HG02943 (cell line): ENCODE measurements around the gene ESPN.

Source experiments
- ATAC-seq: cut with Tn5 transposase; IDR thresholded peaks from one replicate; pipeline ENCODE4 v1.9.1; 2021; ENCODE audit warnings: mild to moderate bottlenecking, low read depth, moderate library complexity; ENCODE audit not compliant: unreplicated experiment

The ESPN gene

GRCh38 chr1:6462412-6463119 lies 38.0 kb downstream of the ESPN start:
- no peak for ATAC-seq

DNA sequence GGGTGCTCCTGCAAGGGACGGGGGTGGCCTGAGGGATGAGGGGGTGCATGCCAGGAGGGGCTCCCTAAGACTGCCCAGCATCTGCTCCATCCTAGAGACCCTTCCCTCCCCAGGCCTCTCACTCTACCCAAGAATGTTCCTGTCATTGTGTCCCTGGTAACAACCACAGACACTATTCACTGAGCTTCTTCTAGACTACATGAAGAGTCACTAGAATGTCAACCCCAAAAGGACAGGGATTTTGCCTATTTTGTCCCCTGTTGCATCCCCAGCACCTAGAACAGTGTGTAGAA lies 38.5 kb downstream of the ESPN start:
- no peak for ATAC-seq

DNA sequence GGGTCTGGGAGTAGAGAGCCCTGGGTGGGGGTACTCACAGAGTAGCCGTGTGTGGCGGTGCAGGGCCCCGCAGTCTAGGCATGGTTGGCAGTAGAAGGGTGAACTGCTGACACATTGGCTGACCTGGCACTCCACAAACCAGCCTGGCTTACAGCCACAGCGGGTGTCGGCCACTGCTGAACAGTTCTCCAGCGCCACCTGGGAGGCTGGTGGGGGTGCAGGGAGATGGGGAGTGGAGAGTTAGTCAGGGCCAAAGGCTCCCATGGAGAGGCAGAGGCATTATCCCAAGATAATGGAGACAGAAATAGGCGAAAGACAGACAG lies 39.9 kb downstream of the ESPN start:
- no peak for ATAC-seq

GRCh38 chr1:6464915-6465314 lies 40.3 kb downstream of the ESPN start:
- no peak for ATAC-seq

DNA sequence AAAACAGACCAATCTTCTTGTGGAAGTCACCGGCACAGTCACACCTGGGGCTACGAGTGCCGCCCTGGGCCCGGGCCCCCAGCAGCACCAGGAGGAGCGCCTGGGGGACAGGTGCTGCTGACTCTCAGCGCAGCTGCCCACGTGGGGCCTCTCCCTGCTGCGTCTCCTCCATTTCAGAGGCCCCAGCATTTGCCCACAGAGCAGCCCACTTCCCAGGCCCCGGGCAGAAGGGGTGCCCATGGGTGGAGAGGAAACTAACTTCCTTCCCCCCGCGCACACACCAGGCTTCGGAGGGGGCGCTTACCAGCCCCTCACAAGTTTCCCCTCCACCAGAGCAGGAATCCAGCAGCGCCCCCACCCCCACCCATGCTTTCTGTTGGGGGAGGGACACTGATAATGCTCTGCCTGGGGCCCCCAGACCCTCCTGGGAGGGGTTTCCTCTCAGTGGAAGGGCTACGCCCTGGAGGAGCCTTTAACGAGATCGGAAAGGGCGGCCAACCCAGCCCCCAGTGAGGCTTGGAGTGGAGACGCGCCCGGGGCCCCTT lies 41.0 kb downstream of the ESPN start:
- no peak for ATAC-seq

GRCh38 chr1:6466023-6466422 lies 41.4 kb downstream of the ESPN start, which contains the start of gene TNFRSF25:
TNFRSF25 (minus strand) TSS chr1:6466173; CDS start chr1:6466107, 66 bp downstream.
- ATAC-seq: no peak

DNA sequence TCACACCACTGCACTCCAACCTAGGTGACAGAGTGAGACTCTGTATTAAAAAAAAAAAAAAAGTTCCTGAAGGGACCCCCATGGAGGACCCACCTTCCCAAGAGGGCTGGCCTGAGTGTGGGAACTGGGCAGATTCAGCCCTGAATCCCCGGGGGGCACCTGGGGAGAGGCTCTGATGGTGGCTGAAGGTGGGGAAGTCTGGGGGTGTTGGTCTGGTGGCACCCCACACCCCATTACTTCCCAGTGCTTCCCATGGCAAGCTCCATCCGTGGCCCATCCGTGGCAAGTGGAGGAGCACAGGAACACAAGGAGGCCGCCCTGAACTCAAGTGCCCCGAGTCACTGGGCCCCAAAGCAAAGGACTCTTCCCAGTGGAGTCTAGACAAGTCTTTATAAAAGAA lies 42.2 kb downstream of the ESPN start:
- ATAC-seq: no peak

- no peak for ATAC-seq
These were observed 42.6 kb downstream of the ESPN start for GRCh38 chr1:6467224-6467623.

- ATAC-seq: no peak
These were observed 43.4 kb downstream of the ESPN start for GRCh38 chr1:6467744-6468688.

DNA sequence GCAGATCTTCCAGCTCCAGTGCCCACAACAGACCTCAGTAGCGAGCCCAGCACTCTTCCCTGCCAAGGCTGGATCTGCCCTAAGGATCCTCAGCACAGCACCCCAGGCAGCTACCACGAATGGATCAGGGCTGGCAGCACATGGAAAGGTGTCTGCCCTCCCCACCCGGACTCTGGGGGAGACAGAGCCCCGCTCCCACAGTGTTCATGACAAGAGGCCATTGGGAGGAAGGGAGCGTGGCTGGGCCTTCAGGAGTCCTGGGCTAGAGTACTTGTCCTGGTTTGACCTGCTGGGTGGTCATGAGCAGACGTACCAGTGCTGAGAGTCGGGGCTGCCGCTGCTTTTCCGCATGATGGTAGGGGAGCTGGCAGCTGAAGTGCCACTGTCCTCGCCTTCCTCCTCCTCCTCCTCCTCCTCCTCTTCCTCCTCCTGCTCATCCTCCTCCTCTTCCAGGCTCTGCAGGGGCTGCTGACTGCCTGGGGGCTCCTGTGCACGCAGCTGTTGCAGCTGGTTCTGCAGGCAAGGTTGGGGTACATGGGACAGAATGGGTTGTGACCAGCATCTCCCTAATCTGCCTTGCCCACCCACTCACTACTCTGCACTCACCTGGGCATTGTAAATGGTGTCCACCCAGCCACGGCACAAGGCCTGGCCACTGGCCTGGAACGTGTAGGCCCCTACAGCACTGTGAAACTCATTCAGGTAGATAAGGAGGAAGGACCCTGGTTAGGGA lies 44.3 kb downstream of the ESPN start:
- no peak for ATAC-seq

GRCh38 chr1:6470132-6471085 lies 45.8 kb downstream of the ESPN start:
- ATAC-seq: no peak

- ATAC-seq: no peak
These were observed 46.8 kb downstream of the ESPN start for GRCh38 chr1:6471086-6471969.

DNA sequence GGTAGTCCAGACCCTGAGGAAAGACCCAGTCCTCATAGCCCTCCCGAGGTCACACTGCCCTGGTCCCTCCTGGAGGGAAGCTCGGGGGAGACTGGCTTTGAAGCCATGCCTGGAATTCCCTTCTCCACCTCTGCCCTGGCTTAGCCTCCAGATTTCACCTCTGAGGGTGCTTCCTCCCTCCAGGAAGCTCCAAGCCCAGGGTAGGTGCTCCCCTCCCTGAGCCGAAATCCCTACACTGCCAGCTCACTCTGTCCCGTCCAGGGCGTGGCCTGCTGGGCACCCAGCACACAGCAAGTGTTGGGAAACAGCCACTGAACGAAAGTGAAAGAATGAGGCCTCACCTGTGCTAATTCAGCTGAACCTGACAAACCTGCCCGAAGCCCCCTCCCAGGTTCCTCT lies 47.4 kb downstream of the ESPN start:
- ATAC-seq: no peak

DNA sequence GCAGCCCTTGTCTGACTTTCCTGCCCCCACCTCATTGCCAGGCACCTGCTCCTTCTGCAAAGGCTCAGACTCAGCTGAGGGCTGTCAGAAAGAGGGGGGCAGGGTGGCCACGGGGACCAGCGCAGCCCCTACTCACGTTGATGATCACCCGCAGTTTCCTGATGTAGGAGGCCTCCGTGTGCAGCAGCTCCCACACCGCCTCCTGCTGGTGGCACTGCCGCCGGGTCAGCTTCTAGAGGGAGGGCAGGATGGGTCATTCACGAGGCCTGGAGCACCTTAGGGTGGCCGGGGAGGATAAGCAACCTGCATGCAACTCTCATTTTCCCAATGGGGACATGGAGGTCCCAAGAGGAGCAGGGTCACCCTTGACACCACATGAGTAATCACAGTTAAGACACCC lies 47.8 kb downstream of the ESPN start:
- no peak for ATAC-seq

DNA sequence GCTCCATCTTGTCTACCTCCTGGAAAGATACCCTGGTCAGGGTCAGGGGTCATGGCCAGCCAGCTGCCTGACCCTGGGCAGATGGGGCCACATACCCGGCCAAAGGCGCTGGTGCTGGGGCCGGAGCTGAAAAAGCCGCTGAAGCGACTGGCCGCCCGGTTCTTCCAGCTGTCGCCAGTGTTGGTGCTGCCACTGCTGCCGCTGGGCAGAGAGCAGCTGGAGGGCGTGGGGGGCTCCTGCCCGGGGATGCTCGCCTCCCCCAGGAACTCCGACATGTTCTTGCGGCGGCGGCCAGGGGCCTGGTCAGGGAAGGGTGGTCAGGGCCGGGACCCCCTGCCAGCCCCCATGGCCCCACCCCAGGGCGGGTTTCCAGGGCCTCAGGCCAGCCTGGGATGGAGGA lies 48.6 kb downstream of the ESPN start:
- no peak for ATAC-seq

DNA sequence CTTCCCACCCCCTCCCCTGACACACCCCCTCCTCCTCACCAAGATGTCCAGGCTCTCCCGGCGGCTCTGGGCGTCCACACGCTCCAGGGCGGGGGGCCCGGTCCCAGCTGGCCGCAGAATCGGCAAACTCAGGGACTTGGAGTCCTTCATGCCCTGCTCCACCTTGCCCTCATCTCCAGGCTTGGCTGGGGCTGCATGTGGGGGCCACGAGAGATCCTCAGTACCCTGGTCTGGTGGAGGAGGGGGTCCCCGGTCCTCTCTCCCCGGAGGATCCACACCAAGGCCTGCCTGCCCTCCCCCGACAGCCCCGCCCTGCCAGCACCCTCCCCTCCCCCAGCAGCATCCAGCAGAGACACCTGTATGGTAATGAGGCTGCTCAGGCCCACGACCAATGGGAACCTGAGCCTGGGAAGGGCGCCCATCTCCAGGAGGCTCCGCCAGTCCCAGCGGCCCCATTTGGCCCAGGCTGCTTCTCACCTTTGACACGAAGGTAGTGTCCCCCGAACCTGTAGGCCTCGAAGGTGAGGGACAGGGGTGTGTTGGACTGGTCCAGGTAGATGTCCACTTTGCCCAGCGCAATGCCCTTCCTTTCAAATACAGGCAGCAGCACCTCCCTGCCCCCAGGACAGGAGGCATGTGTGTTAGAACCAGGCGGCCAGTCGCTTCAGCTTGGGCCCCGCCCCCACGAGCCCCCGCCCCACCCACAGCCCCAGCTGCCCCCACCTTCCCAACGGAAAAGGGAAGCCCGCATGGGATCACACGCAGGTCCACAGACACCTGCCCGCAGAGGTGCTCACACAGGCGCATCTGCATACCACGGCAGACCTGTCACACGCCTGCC lies 49.6 kb downstream of the ESPN start:
- no peak for ATAC-seq

GRCh38 chr1:6474815-6475282 lies 50.3 kb downstream of the ESPN start:
- no peak for ATAC-seq
